ENCODE results near the gene DPRX. TPM values are rescaled to one million over a fixed set of nuclear protein-coding genes. Genes with fewer than 3 reads are reported as not detected.

Gene DPRX
- total RNA-seq, 1 donor from 2014 or later, result not detected

Small RNAs within 50 kb of the gene (microRNA-seq; reads per million reads assigned to microRNA genes)
- gene MIR1323 (not detected), gene MIR498 (not detected), gene MIR512-1 (not detected), gene MIR512-2 (not detected), gene MIR515-1 (not detected), gene MIR515-2 (not detected), gene MIR519C (not detected), gene MIR519E (not detected), gene MIR520E (not detected), gene MIR520F (2.5 reads per million)

Other genes with a start within 250 kb of the DPRX start
- 17.1 TPM for gene ZNF765, start 236.8 kb upstream of the DPRX start, total RNA-seq
- gene ZNF761, start 200.0 kb upstream of the DPRX start, total RNA-seq, result 10.4 TPM
- 3.3 TPM for gene ZNF813, start 164.3 kb upstream of the DPRX start, total RNA-seq
- 39.8 TPM for gene ZNF331, start 93.9 kb upstream of the DPRX start, total RNA-seq
- 1.7 TPM for gene NLRP12, start 192.3 kb downstream of the DPRX start, total RNA-seq
- gene MYADM, start 235.9 kb downstream of the DPRX start, total RNA-seq, result 120 TPM